ENCODE measurements around the gene HTR2B. TPM values are rescaled to one million over a fixed set of nuclear protein-coding genes. Genes with fewer than 3 reads are reported as not detected.

HTR2B gene
- total and polyA plus RNA-seq, 8 donors, result 0.31 to 1.1 (median 0.47) TPM

DNA sequence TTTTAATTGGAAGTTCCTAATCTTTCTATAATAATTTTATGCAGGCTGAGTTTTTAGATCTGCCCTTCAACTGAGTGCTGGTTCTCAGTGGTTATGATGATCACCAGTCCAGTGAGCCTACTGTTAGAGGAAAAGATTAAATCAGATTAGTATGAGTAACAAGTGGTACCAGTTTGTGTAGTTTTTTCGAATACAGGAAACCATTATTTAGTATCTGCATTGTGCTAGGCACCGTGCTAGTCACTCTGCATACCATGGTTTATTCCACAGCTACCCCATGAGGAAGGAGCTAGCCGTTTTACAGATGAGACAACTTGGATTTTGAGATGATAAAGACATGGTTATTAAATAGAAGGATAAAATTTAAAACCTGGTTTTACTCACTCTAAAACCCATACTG lies 62.1 kb downstream of the HTR2B start:
- Histone ChIP-seq H3K4me3 (no peak overlapping the region), H3K4me1 (peaks cover 5 to 34% of the 10 kb centered on the region in 2 donors), H3K9me3 (no peaks in the 10 kb centered on the region), H3K36me3 (peaks cover 0 to 65% of the 10 kb centered on the region in 2 donors), H3K27ac (no peak overlapping the region), H3K27me3 (no peaks in the 10 kb centered on the region)
- intact Hi-C loops (cut with DNase I), result no loop called here
- DNase-seq (no peak), ATAC-seq (no peak)
- TF ChIP-seq, protein P1, sequence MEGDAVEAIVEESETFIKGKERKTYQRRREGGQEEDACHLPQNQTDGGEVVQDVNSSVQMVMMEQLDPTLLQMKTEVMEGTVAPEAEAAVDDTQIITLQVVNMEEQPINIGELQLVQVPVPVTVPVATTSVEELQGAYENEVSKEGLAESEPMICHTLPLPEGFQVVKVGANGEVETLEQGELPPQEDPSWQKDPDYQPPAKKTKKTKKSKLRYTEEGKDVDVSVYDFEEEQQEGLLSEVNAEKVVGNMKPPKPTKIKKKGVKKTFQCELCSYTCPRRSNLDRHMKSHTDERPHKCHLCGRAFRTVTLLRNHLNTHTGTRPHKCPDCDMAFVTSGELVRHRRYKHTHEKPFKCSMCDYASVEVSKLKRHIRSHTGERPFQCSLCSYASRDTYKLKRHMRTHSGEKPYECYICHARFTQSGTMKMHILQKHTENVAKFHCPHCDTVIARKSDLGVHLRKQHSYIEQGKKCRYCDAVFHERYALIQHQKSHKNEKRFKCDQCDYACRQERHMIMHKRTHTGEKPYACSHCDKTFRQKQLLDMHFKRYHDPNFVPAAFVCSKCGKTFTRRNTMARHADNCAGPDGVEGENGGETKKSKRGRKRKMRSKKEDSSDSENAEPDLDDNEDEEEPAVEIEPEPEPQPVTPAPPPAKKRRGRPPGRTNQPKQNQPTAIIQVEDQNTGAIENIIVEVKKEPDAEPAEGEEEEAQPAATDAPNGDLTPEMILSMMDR (IDR thresholded peaks at IDR 0.05), result no peak

DNA sequence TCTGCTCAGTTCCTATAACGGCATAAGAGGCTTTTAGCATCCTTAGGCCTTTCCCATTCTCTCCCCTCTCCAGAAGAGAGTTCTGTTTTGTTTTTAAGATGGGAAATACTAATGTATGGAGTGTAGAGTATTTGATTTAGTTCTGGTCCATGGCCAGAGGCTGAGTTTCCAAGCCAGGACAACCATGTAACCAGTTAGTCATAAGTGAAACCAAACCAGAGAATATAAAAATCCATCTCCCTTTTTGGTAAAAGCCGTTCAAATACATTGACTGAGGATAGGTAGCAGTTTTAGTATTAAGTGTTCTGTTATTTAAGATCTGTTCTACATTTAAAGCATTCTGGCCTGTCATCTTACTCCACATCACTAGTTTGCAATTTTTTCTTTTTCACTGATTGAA lies 65.1 kb downstream of the HTR2B start:
- intact Hi-C loops (cut with DNase I), result no loop called here
- TF ChIP-seq, protein P1 (IDR thresholded peaks at IDR 0.05), result no peak
- DNase-seq (no peak), ATAC-seq (no peak)
- peaks cover 0 to 36% of the 10 kb centered on the region in 2 donors for H3K36me3 ChIP-seq
- no peaks in the 10 kb centered on the region for H3K27me3 ChIP-seq
- peaks cover 8 to 34% of the 10 kb centered on the region in 2 donors for H3K4me1 ChIP-seq
- H3K4me3 ChIP-seq, result no peak overlapping the region
- H3K27ac ChIP-seq, result no peak overlapping the region
- no peaks in the 10 kb centered on the region for H3K9me3 ChIP-seq

DNA sequence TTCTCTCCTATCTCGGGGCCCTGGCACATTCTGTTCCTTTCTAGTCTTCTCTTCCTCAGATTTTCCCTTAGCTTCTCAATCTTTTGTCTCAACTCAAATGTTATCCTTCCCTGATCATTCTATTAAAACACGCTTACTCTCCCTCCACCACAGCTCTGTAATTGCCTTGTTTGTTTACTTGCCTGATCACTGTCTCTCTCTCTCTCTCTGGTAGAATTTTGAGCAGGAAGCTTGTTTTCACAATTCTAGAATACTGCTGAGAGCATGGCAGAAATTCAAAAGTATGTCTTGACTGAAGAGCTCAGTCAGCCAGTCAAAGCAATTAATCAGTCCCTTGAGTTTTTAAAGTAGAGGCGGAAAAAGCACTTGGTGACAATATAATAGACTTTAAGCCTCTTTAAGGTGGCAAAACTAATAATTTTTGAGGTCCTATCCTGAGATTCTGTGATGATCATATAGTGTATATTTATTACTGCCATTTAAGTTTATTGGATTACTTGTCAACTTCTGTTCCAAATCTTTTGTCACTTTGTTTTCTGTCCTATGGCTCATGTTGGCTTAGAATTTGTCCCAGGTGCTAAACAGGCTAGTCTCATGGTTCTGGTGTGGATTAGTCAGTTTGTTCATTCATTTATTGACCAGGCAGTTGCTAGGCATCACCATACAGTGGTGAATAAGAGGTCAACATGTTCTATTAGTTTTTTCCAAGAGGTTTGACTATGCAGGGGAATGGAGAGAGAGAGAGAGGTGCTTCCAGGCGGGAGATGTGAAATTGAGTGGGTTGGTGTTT lies 65.9 kb downstream of the HTR2B start:
- peak overlapping the region in 1 of 2 donors; percentile 100 for H3K4me3 ChIP-seq
- TF ChIP-seq, protein P1 (IDR thresholded peaks at IDR 0.05), result no peak
- no peak overlapping the region for H3K27ac ChIP-seq
- H3K9me3 ChIP-seq, result no peaks in the 10 kb centered on the region
- H3K27me3 ChIP-seq, result no peaks in the 10 kb centered on the region
- intact Hi-C loops (cut with DNase I), result no loop called here
- ATAC-seq, result no peak
- H3K4me1 ChIP-seq, result peaks cover 8 to 34% of the 10 kb centered on the region in 2 donors
- DNase-seq, result no peak
- H3K36me3 ChIP-seq, result peaks cover 0 to 28% of the 10 kb centered on the region in 2 donors

Other genes with a start within 250 kb of the HTR2B start
- gene GPR55, start 199.8 kb downstream of the HTR2B start, total RNA-seq, result under 1 TPM in 1 of 2 donors, not detected in 1; 0.24 TPM
- gene GPR55, start 199.8 kb downstream of the HTR2B start, polyA plus RNA-seq (ENCODE audit: insufficient read length in 6 of 6), result under 1 TPM in 4 of 6 donors, not detected in 2; 0.06 to 0.14 (median 0.07) TPM
- gene SPATA3, start 128.9 kb downstream of the HTR2B start, total RNA-seq, result not detected
- gene SPATA3, start 128.9 kb downstream of the HTR2B start, polyA plus RNA-seq (ENCODE audit: insufficient read length in 6 of 6), result under 1 TPM in 1 of 6 donors, not detected in 5; 0.16 TPM
- 1 to 10 TPM in 1 of 2 donors, under 1 TPM in 1; 0.67 to 1.1 TPM for gene C2orf72, start 87.5 kb downstream of the HTR2B start, total RNA-seq
- under 1 TPM; 0.21 to 0.83 (median 0.40) TPM for gene C2orf72, start 87.5 kb downstream of the HTR2B start, polyA plus RNA-seq (ENCODE audit: insufficient read length in 6 of 6)
- 100 to 1,000 TPM in 1 of 2 donors, 10 to 100 TPM in 1; 71.6 to 118 TPM for gene PSMD1, start 68.2 kb downstream of the HTR2B start, total RNA-seq
- gene PSMD1, start 68.2 kb downstream of the HTR2B start, polyA plus RNA-seq (ENCODE audit: insufficient read length in 6 of 6), result 10 to 100 TPM; 62.9 to 84.8 (median 75.9) TPM
- gene ARMC9, start 73.6 kb upstream of the HTR2B start, total RNA-seq, result 10 to 100 TPM; 35.8 to 40.6 TPM
- 10 to 100 TPM; 11.4 to 14.5 (median 12.7) TPM for gene ARMC9, start 73.6 kb upstream of the HTR2B start, polyA plus RNA-seq (ENCODE audit: insufficient read length in 6 of 6)